Colonic mucosa (tissue), 4 donors: ENCODE data around the gene SHB. TPM values are rescaled to one million over a fixed set of nuclear protein-coding genes. Genes with fewer than 3 reads are reported as not detected.

ENCODE experiments used
- DNase-seq: peaks from one replicate; pipeline ENCODE4 v3.0.0-alpha.2; 2020
- H3K27ac ChIP-seq: fragments of 200-600 bp; one replicate; pipeline ENCODE4 v1.8.0; 2021
- H3K27me3 ChIP-seq: fragments of 200-600 bp; one replicate; pipeline ENCODE4 v1.8.0; 2021
- H3K36me3 ChIP-seq: fragments of 200-600 bp; one replicate; pipeline ENCODE4 v1.8.0; 2021
- H3K4me1 ChIP-seq: fragments of 200-600 bp; one replicate; pipeline ENCODE4 v1.8.0; 2021; ENCODE audit warnings: mild to moderate bottlenecking
- H3K4me3 ChIP-seq: fragments of 200-600 bp; one replicate; pipeline ENCODE4 v1.8.0; 2021
- H3K9ac ChIP-seq, 2 donors: one replicate each; pipeline ENCODE4 v1.7.0; 2013; ENCODE audit warnings: control low read depth in 2 of 2, low read depth in 2 of 2, low read length in 2 of 2
- H3K9me3 ChIP-seq: fragments of 200-600 bp; one replicate; pipeline ENCODE4 v1.8.0; 2021
- CTCF ChIP-seq: fragments of 200-600 bp; IDR thresholded peaks from one replicate; pipeline ENCODE4 v1.8.0; 2022; ENCODE audit warnings: antibody characterized with exemption, mild to moderate bottlenecking
- intact Hi-C: fragments of 100-400 bp; cut with DNase I; formaldehyde crosslinking; loops from one replicate; pipeline ENCODE4 v1.14.1; 2022
- total RNA-seq, 2 donors: library from RNA; stranded (reverse); fragmentation: NEBNext Ultra II Directional in 1 of 2; extraction: Animal tissue kit (Norgen Biotek cat#: 25700) in 1 of 2; gene quantifications; one replicate each; pipeline ENCODE4 v1.2.1, GENCODE V29; 2021
- donor health status: healthy.
- donor health status: DM: no; HTN: no; CAD: no.
- donor health status: DM: no; HTN: no; CAD: no.

The SHB gene
- total RNA-seq, 2 donors from 2014 or later: 17.4 to 24.0 TPM

- DNase-seq: no peak
- intact Hi-C loops: loop anchor here (10.0 kb wide), 1 partner anchor 49 kb away; no protein-coding TSS in a partner anchor
- peaks cover 13% of the 10 kb centered on the region for H3K4me1 ChIP-seq
- H3K9ac ChIP-seq: no peak overlapping the region
- H3K36me3 ChIP-seq: no peaks in the 10 kb centered on the region
- no peak overlapping the region for H3K27ac ChIP-seq
- no peak overlapping the region for H3K4me3 ChIP-seq
- no peak for TF ChIP-seq CTCF
- H3K9me3 ChIP-seq: no peaks in the 10 kb centered on the region
- no peaks in the 10 kb centered on the region for H3K27me3 ChIP-seq
Measured at GRCh38 chr9:38023661-38024035, 45.4 kb downstream of the SHB start.

- Histone ChIP-seq H3K27me3 (no peaks in the 10 kb centered on the region), H3K4me1 (peaks cover 13% of the 10 kb centered on the region), H3K9me3 (no peaks in the 10 kb centered on the region), H3K36me3 (no peaks in the 10 kb centered on the region), H3K27ac (no peak overlapping the region), H3K9ac (no peak overlapping the region), H3K4me3 (no peak overlapping the region)
- TF ChIP-seq CTCF: no peak
- DNase-seq: no peak
- intact Hi-C loops: loop anchor here (10.0 kb wide), 1 partner anchor 48 kb away; no protein-coding TSS in a partner anchor
Measured at GRCh38 chr9:38022995-38023394, 46.0 kb downstream of the SHB start.

- Histone ChIP-seq H3K36me3 (no peaks in the 10 kb centered on the region), H3K4me1 (peaks cover 13% of the 10 kb centered on the region), H3K27me3 (no peaks in the 10 kb centered on the region), H3K27ac (no peak overlapping the region), H3K9ac (no peak overlapping the region), H3K4me3 (no peak overlapping the region), H3K9me3 (no peaks in the 10 kb centered on the region)
- intact Hi-C loops: loop anchor here (10.0 kb wide), 1 partner anchor 48 kb away; no protein-coding TSS in a partner anchor
- DNase-seq: no peak
- TF ChIP-seq CTCF: no peak
Measured at GRCh38 chr9:38022203-38022895, 46.7 kb downstream of the SHB start.

- no peak overlapping the region for H3K4me3 ChIP-seq
- no peak for DNase-seq
- H3K36me3 ChIP-seq: no peaks in the 10 kb centered on the region
- H3K9me3 ChIP-seq: no peaks in the 10 kb centered on the region
- intact Hi-C loops: loop anchor here (10.0 kb wide), 1 partner anchor 46 kb away; no protein-coding TSS in a partner anchor
- H3K4me1 ChIP-seq: no peaks in the 10 kb centered on the region
- no peak for TF ChIP-seq CTCF
- no peak overlapping the region for H3K27ac ChIP-seq
- no peaks in the 10 kb centered on the region for H3K27me3 ChIP-seq
- no peak overlapping the region for H3K9ac ChIP-seq
Measured at GRCh38 chr9:38020151-38021076, 48.6 kb downstream of the SHB start.

GRCh38 chr9:38019731-38020130, 49.3 kb downstream of the SHB start:
- Histone ChIP-seq H3K27ac (peak overlapping the region; percentile 27), H3K27me3 (no peaks in the 10 kb centered on the region), H3K4me3 (no peak overlapping the region), H3K36me3 (no peaks in the 10 kb centered on the region), H3K9ac (no peak overlapping the region), H3K9me3 (no peaks in the 10 kb centered on the region), H3K4me1 (no peaks in the 10 kb centered on the region)
- DNase-seq: no peak
- intact Hi-C loops: loop anchor here (10.0 kb wide), 1 partner anchor 45 kb away; no protein-coding TSS in a partner anchor
- TF ChIP-seq CTCF: no peak
